GM12873 (cell line): ENCODE results near the gene SGF29.
A peak's percentile ranks its signal among the peaks of the same experiment; 100 is the strongest.

Experiments
- TF ChIP-seq, protein P1 (sequence below): IDR thresholded peaks from 2 replicates; pipeline ENCODE4 v1.5.1; 2012; ENCODE audit warnings: low read depth, mild to moderate bottlenecking, moderate library complexity, low read length, control low read depth; ENCODE audit not compliant: insufficient read depth; ENCODE audit errors: missing control alignments

SGF29 gene

DNA sequence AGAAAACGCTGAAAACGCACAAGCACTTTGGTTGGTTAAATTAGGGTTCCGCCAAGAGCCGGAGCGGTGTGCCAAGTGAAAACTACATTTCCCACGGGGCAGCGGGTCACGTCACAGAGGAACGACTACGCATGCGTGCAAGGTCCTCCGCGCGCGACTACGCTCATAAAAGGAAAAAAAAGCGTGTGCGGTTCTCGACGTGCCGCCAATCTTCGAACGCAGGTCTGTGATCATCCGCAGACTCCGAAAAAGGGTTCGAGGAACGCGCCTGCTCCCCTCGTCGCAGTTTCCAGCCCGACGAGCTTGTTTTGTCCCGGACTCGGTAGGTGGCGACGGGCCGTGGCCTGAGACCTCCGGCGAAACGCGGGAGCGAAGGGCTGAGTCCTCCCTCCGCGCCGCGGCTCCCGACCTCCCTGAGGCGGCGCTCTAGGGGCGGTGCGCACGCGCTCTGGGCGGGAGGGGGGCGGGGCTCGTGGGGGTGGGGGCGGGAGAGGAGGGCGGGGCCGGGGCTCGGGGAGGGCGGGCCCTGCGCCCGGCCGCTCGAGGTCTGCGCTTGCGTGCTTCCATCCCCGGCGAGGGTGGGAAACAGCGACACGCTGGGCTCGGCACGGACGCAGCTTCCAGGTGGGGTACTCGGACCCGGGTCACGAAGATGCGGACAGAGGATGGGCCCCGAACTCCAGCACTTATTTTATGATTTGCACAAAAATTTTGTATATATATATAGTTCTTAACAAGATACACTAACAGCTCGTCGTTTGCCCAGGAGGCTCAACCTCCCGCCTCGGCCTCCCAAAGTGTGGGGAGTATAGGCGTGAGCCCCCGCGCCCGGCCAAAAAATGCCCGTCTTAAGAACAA, at the start of gene SGF29:
SGF29 (plus strand) TSS at position 145 of the 858 bp plus-strand sequence. CDS start 27,150 bp downstream, outside the sequence.
- TF ChIP-seq, protein P1, sequence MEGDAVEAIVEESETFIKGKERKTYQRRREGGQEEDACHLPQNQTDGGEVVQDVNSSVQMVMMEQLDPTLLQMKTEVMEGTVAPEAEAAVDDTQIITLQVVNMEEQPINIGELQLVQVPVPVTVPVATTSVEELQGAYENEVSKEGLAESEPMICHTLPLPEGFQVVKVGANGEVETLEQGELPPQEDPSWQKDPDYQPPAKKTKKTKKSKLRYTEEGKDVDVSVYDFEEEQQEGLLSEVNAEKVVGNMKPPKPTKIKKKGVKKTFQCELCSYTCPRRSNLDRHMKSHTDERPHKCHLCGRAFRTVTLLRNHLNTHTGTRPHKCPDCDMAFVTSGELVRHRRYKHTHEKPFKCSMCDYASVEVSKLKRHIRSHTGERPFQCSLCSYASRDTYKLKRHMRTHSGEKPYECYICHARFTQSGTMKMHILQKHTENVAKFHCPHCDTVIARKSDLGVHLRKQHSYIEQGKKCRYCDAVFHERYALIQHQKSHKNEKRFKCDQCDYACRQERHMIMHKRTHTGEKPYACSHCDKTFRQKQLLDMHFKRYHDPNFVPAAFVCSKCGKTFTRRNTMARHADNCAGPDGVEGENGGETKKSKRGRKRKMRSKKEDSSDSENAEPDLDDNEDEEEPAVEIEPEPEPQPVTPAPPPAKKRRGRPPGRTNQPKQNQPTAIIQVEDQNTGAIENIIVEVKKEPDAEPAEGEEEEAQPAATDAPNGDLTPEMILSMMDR, result peak; percentile 24

DNA sequence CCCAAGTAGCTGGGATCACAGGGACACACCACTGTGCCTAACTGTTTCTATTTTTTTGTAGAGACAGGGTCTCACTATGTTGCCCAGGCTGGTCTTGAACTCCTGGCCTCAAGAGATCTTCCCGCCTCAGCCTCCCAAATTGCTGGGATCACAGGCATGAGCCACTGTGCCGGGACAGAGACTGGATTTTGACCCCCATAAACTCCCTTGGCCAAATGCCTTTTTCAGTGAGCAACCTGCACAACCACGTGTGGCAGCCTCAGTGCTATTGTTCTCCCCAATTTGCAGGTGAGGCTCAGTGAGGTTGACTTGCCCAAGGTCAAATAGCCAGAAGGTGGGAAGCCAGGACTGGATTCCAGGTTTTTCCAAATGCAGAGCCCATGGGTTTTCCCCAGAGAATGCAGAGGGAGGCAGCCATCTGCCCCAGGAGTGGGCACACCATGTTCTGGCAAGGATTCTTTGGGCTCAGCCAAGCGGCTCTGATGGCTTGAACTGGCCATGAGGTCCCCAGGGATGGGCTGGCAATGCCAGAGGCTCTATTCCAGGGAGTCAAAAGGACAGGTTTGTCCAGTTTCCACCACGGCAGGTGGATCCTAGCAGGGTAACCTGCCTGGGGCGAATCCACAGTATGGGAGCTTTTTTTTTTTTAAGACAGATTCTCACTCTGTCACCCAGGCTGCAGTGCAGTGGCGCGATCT, 48.9 kb upstream of the SGF29 start:
- TF ChIP-seq, protein P1, result no peak

DNA sequence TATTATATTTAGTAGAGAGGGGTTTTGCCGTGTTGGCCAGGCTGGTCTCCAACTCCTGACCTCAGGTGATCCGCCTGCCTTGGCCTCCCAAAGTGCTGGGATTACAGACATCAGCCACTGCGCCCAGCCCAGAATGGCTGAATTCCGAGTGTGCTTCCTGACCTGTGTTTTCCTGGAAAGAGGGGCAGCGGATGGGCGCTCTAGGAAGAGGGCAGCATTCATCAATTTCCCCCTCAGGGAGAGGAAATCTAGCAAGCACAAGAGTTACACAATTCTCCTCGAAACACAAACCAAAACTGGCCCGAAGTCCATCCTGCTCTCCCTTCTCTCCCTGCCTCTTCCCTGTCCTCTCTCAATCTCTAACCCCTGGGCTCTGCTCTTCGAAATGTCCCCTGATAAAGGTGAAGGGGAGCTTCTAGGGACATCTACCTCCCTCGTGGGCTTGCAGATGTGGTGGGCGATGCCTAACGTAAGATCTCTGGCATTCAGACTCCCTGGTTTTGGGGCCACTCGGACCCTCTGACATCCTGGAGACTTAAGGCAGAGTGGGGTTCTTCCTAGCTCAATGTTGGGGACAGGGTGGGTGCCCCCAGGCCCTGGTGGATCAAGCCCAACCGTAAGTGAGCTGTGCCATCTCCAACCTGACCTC, 48.1 kb upstream of the SGF29 start:
- TF ChIP-seq, protein P1, result no peak

DNA sequence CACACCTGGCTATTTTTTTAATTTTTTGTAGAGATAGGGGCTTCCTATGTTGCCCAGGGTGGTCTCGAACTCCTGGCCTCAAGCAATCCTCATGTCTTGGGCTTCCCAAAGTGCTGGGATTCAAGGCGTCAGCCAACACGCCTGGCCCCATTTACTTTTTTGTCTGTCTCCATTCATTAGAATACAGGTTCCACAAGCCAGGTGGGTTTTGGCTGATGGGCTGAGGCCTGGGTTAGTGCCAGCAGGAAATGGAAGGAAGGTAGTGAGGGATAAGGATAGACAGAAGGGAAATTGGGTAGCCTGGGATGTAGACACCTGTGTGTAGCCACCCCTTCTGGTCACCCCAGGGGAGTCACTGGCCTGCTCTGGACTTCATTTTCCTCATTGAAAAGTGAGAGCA, 42.7 kb upstream of the SGF29 start:
- TF ChIP-seq, protein P1, result no peak

DNA sequence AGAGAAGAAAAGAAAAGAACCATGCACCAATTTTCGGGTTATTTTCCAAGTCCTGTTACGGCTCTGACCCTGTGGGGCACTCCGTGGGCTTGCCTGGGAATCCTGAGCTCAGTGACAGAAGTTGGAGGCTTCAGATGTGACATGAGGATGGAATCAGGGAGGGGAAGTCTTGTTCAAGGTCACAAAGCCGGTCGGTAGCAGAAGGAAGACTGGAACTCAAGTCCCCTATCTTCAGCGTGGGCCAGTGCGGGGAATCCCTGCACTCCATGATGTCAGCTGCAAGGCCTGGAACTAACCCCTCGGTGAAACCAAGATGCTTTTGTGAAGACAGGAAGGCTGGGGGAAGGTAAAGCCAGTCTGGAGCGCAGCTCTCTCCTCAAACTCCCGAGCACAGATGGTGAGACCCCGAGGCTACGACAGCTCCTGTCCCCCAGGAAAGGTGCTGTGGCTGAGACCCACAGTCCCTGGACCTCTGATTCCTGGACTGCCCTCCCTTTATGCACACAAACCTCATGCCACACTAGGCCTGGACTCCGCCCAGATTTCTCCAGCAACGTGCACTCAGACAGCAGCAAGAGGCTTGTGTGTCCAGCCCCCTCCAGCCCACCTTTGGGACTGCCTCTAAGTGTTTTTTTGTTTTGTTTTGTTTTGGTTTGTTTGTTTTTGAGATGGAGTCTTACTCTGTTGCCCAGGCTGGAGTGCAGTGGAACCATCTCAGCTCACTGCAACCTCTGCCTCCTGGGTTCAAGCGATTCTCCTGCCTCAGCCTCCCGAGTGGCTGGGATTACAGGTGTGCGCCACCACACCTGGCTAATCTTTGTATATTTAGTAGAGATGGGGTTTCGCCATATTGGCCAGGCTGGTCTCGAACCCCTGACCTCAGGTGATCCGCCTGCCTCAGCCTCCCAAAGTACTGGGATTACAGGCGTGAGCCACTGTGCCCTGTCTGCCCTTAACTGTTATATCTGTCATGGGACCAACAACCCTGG, 41.6 kb upstream of the SGF29 start:
- TF ChIP-seq, protein P1, result no peak

DNA sequence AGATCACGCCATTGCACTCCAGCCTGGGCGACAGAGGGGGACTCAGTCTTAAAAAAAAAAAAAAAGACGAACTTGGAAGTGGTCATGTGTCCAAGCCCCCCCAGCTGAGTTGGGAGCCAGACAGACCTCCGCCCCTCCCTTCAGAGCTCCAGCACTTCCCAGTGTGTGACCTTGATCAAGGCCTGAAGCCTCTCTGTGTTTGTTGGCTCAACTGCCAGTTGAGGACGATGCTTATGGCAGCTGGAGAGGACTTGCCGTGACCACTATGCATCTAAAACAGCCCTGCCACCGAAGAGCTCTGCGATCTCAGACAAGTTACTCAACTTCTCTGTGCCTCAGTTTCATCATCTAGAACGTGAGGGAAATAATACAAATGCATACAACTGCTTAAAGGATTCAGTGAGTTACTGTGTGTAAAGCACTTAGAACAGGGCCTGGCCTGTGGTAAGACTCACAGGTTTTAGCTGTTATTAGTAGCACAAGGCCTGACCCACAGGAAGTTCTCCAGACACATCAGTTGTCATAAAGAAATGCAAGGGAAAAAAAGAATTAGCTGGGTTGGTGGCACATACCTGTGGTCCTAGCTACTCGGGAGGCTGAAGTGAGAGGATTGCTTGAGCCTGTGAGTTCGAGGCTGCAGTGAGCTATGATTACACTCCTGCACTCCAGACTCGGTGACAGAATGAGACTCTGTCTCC, 40.1 kb upstream of the SGF29 start:
- TF ChIP-seq, protein P1, result no peak
